ENCODE data around the gene PNMA8A. TPM values are rescaled to one million over a fixed set of nuclear protein-coding genes. Genes with fewer than 3 reads are reported as not detected.

Gene PNMA8A
- total and polyA plus RNA-seq, 4 donors, result 0.37 to 13.1 (median 5.4) TPM

- Histone ChIP-seq H3K4me1 (ENCODE audit: control insufficient read depth in 5 of 5, insufficient read depth in 5 of 5, low read length in 5 of 5) (no peaks in the 10 kb centered on the region), H3K36me3 (ENCODE audit: control insufficient read depth in 4 of 4, insufficient read depth in 4 of 4, low read length in 4 of 4) (no peaks in the 10 kb centered on the region), H3K9ac (ENCODE audit: insufficient read depth in 1 of 2, low read length in 2 of 2) (no peak overlapping the region), H3K27ac (ENCODE audit: low read depth in 1 of 2, low read length in 1 of 2) (no peak overlapping the region), H3K27me3 (ENCODE audit: control insufficient read depth in 3 of 3, insufficient read depth in 3 of 3, low read length in 2 of 3) (no peaks in the 10 kb centered on the region), H3K9me3 (ENCODE audit: control insufficient read depth in 4 of 4, insufficient read depth in 3 of 4, low read length in 3 of 4) (peaks cover 0 to 11% (median 3%) of the 10 kb centered on the region in 4 donors), H3K4me3 (no peak overlapping the region)
- ATAC-seq (ENCODE audit: insufficient read depth, low FRiP score) (peak; percentile 93), DNase-seq (peak; percentile 83 to 84 (median 83))
- peak; percentile 42 for TF ChIP-seq CTCF (IDR thresholded peaks at IDR 0.05; ENCODE audit: control extremely low read depth, extremely low read depth)
- 24 to 29% methylated on average over 36 of the region's 36 CpGs for WGBS, 2 donors
Measured at GRCh38 chr19:46513461-46514236, 42.3 kb upstream of the PNMA8A start.

GRCh38 chr19:46511237-46511636 lies 39.9 kb upstream of the PNMA8A start:
- Histone ChIP-seq H3K9me3 (ENCODE audit: control insufficient read depth in 4 of 4, insufficient read depth in 3 of 4, low read length in 3 of 4) (peaks cover 0 to 11% (median 3%) of the 10 kb centered on the region in 4 donors), H3K36me3 (ENCODE audit: control insufficient read depth in 4 of 4, insufficient read depth in 4 of 4, low read length in 4 of 4) (no peaks in the 10 kb centered on the region), H3K9ac (ENCODE audit: insufficient read depth in 1 of 2, low read length in 2 of 2) (no peak overlapping the region), H3K4me3 (no peak overlapping the region), H3K4me1 (ENCODE audit: control insufficient read depth in 5 of 5, insufficient read depth in 5 of 5, low read length in 5 of 5) (no peaks in the 10 kb centered on the region), H3K27ac (ENCODE audit: low read depth in 1 of 2, low read length in 1 of 2) (no peak overlapping the region), H3K27me3 (ENCODE audit: control insufficient read depth in 3 of 3, insufficient read depth in 3 of 3, low read length in 2 of 3) (no peaks in the 10 kb centered on the region)
- ATAC-seq (ENCODE audit: insufficient read depth, low FRiP score) (no peak), DNase-seq (no peak)
- 86 to 88% methylated on average over 4 of the region's 4 CpGs for WGBS, 2 donors
- TF ChIP-seq CTCF (IDR thresholded peaks at IDR 0.05; ENCODE audit: control extremely low read depth, extremely low read depth), result no peak

GRCh38 chr19:46508206-46508605 lies 36.8 kb upstream of the PNMA8A start:
- Histone ChIP-seq H3K4me3 (no peak overlapping the region), H3K27ac (ENCODE audit: low read depth in 1 of 2, low read length in 1 of 2) (no peak overlapping the region), H3K9me3 (ENCODE audit: control insufficient read depth in 4 of 4, insufficient read depth in 3 of 4, low read length in 3 of 4) (peaks cover 0 to 12% (median 3%) of the 10 kb centered on the region in 4 donors), H3K4me1 (ENCODE audit: control insufficient read depth in 5 of 5, insufficient read depth in 5 of 5, low read length in 5 of 5) (no peaks in the 10 kb centered on the region), H3K27me3 (ENCODE audit: control insufficient read depth in 3 of 3, insufficient read depth in 3 of 3, low read length in 2 of 3) (no peaks in the 10 kb centered on the region), H3K36me3 (ENCODE audit: control insufficient read depth in 4 of 4, insufficient read depth in 4 of 4, low read length in 4 of 4) (no peaks in the 10 kb centered on the region), H3K9ac (ENCODE audit: insufficient read depth in 1 of 2, low read length in 2 of 2) (no peak overlapping the region)
- 61 to 80% methylated on average over 2 of the region's 2 CpGs for WGBS, 2 donors
- TF ChIP-seq CTCF (IDR thresholded peaks at IDR 0.05; ENCODE audit: control extremely low read depth, extremely low read depth), result no peak
- ATAC-seq (ENCODE audit: insufficient read depth, low FRiP score) (no peak), DNase-seq (no peak)

Data from lung (tissue), 12 donors.